GM23248 (cell line): ENCODE measurements around the gene NDC80.

ENCODE experiments used
- EZH2 ChIP-seq: fragments of 200-600 bp; sonication (generic); IDR thresholded peaks from 2 replicates; pipeline ENCODE4 v1.6.1; 2018; ENCODE audit warnings: antibody characterized with exemption, mild to moderate bottlenecking; ENCODE audit not compliant: insufficient read depth, poor library complexity, severe bottlenecking
- EZH2phosphoT487 ChIP-seq: fragments of 200-600 bp; sonication (generic); IDR thresholded peaks from 2 replicates; pipeline ENCODE4 v1.6.1; 2018; ENCODE audit warnings: antibody characterized with exemption, moderate library complexity, mild to moderate bottlenecking, low read depth; ENCODE audit not compliant: insufficient read depth

- TF ChIP-seq EZH2 (no peak), EZH2phosphoT487 (no peak)
Observed at GRCh38 chr18:2535419-2535910, 35.9 kb upstream of the NDC80 start.
